GM23338 (cell line): ENCODE results near the gene COPS7B. TPM values are rescaled to one million over a fixed set of nuclear protein-coding genes. Genes with fewer than 3 reads are reported as not detected.

ENCODE experiments used
- ATAC-seq: fragments of 200-7000 bp; cut with Tn5 transposase; 3 replicates; pipeline ENCODE4 v1.9.1; 2020
- DNase-seq: peaks from one replicate; pipeline ENCODE4 v3.0.0-alpha.2; 2015; ENCODE audit warnings: low spot score
- H2AFZ ChIP-seq: fragments of 200-600 bp; sonication (generic); 2 replicates; pipeline ENCODE4 v1.8.0; 2016; ENCODE audit warnings: antibody characterized with exemption, mild to moderate bottlenecking, moderate library complexity
- H3F3A ChIP-seq: fragments of 200-600 bp; sonication (generic); replicated peaks from 2 replicates; pipeline ENCODE4 v1.8.0; 2017; ENCODE audit warnings: antibody characterized with exemption, mixed run types, low read depth
- H3K27ac ChIP-seq: fragments of 200-600 bp; sonication (generic); 2 replicates; pipeline ENCODE4 v1.6.1; 2016; ENCODE audit warnings: low read depth
- H3K27me3 ChIP-seq: fragments of 200-600 bp; sonication (generic); 2 replicates; pipeline ENCODE4 v1.8.0; 2016; ENCODE audit warnings: mild to moderate bottlenecking, mixed run types, moderate library complexity; ENCODE audit not compliant: insufficient read depth
- H3K36me3 ChIP-seq: fragments of 200-600 bp; sonication (generic); 2 replicates; pipeline ENCODE4 v1.8.0; 2016; ENCODE audit warnings: mild to moderate bottlenecking; ENCODE audit not compliant: insufficient read depth
- H3K4me1 ChIP-seq: fragments of 200-600 bp; sonication (generic); 2 replicates; pipeline ENCODE4 v1.8.0; 2016; ENCODE audit warnings: mild to moderate bottlenecking, moderate library complexity; ENCODE audit not compliant: insufficient read depth
- H3K4me2 ChIP-seq: fragments of 200-600 bp; sonication (generic); 2 replicates; pipeline ENCODE4 v1.7.1; 2017; ENCODE audit warnings: mixed run types
- H3K4me3 ChIP-seq: fragments of 200-600 bp; sonication (generic); 2 replicates; pipeline ENCODE4 v1.6.1; 2016; ENCODE audit warnings: mixed run types
- H3K79me2 ChIP-seq: fragments of 200-600 bp; sonication (generic); replicated peaks from 2 replicates; pipeline ENCODE4 v1.8.0; 2017; ENCODE audit warnings: mild to moderate bottlenecking; ENCODE audit not compliant: insufficient read depth
- H3K9me2 ChIP-seq: fragments of 200-600 bp; sonication (generic); 2 replicates; pipeline ENCODE4 v1.8.0; 2017; ENCODE audit not compliant: insufficient read depth
- H4K20me1 ChIP-seq: fragments of 200-600 bp; sonication (generic); replicated peaks from 2 replicates; pipeline ENCODE4 v1.8.0; 2017; ENCODE audit warnings: mild to moderate bottlenecking; ENCODE audit not compliant: insufficient read depth
- H3K27ac Mint-ChIP-seq: 2 replicates; pipeline ENCODE4 v1.8.0; 2020; ENCODE audit warnings: inconsistent platforms, mild to moderate bottlenecking, moderate library complexity, mixed read lengths
- H3K27me3 Mint-ChIP-seq: 3 replicates; pipeline ENCODE4 v1.8.0; 2022; ENCODE audit warnings: low read depth, mild to moderate bottlenecking, moderate library complexity, mixed read lengths, inconsistent platforms; ENCODE audit not compliant: insufficient read depth, poor library complexity
- H3K36me3 Mint-ChIP-seq: 3 replicates; pipeline ENCODE4 v1.8.0; 2021; ENCODE audit warnings: low read depth, mild to moderate bottlenecking, inconsistent platforms, moderate library complexity, mixed read lengths
- H3K4me1 Mint-ChIP-seq: 3 replicates; pipeline ENCODE4 v1.8.0; 2020; ENCODE audit warnings: mild to moderate bottlenecking, inconsistent platforms, mixed read lengths
- H3K4me3 Mint-ChIP-seq: 3 replicates; pipeline ENCODE4 v1.8.0; 2021; ENCODE audit warnings: moderate library complexity, mild to moderate bottlenecking, inconsistent platforms, mixed read lengths
- H3K9me3 Mint-ChIP-seq: 3 replicates; pipeline ENCODE4 v1.8.0; 2020; ENCODE audit warnings: moderate library complexity, mild to moderate bottlenecking, inconsistent platforms, mixed read lengths
- CTCF ChIP-seq, 2 experiments: fragments of 200-600 bp in 1 of 2; sonication (generic) in 1 of 2; conservative IDR thresholded peaks; 2 replicates each; pipeline versions ENCODE4 v1.5.1 to v1.6.1; 2016 to 2017; ENCODE audit warnings: antibody characterized with exemption in 2 of 2, low read depth in 2 of 2, mild to moderate bottlenecking in 2 of 2, moderate library complexity in 1 of 2
- EZH2 ChIP-seq: fragments of 200-600 bp; sonication (generic); IDR thresholded peaks from one replicate; pipeline ENCODE4 v1.8.0; 2017; ENCODE audit warnings: antibody characterized with exemption, mild to moderate bottlenecking, low read depth; ENCODE audit not compliant: unreplicated experiment
- JUNB ChIP-seq: IDR thresholded peaks from one replicate; pipeline ENCODE4 v1.6.1; 2016; ENCODE audit warnings: antibody characterized with exemption; ENCODE audit not compliant: unreplicated experiment
- NANOG ChIP-seq: IDR thresholded peaks from 2 replicates; pipeline ENCODE4 v1.6.1; 2016; ENCODE audit warnings: antibody characterized with exemption, borderline replicate concordance
- POLR2AphosphoS5 ChIP-seq: IDR thresholded peaks from 2 replicates; pipeline ENCODE4 v1.6.1; 2016; ENCODE audit warnings: antibody characterized with exemption, low read depth
- REST ChIP-seq: IDR thresholded peaks from one replicate; pipeline ENCODE4 v1.6.1; 2018; ENCODE audit warnings: antibody characterized with exemption; ENCODE audit not compliant: unreplicated experiment
- ZNF462 ChIP-seq: fragments of 250-450 bp; sonication (Bioruptor Pico); IDR thresholded peaks from 2 replicates; pipeline ENCODE4 v1.5.0; 2020; ENCODE audit warnings: mild to moderate bottlenecking, moderate library complexity
- polyA plus RNA-seq: library from polyadenylated mRNA; unstranded; fragments of >200 nt; fragmentation: Nextera tagmentation; extraction: Ambion mirVana; gene quantifications from 2 replicates; pipeline ENCODE4 v1.2.1, GENCODE V29; 2016
- total RNA-seq: library from RNA; depleted of rRNA; stranded (reverse); fragments of >200 nt; shearing (Covaris generic); gene quantifications from 2 replicates; pipeline ENCODE4 v1.2.3, GENCODE V29; 2014
- TF ChIP-seq, protein P1 (sequence below): IDR thresholded peaks from 2 replicates; pipeline ENCODE4 v1.6.1; 2016; ENCODE audit warnings: antibody characterized with exemption

The COPS7B gene
- total and polyA plus RNA-seq, 2 experiments from 2014 or later, result 40.9 to 63.7 TPM

- TF ChIP-seq CTCF (conservative IDR thresholded peaks at IDR 0.05; ENCODE audit: low read depth in 2 of 2), result no peak
These were observed 35.0 kb upstream of the COPS7B start (continued) for GRCh38 chr2:231751042-231751815.

DNA sequence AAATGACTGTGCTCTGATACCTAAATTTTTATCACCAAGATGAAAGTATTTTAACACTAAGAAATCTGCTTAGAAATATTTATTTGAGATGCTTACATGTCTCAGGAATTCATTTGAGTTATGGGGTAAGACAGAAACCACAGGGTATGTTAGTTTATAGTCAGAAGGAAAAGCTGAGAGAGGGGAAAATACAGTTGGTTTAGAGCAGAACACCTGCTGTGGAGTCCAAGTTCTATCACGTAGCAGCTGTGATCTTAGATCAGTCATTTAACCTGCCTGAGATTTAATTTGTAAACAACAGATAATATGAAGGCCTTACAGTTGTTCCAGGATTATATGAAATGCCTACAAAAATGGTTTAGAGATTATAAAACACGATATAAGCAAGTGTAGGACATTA lies 34.2 kb upstream of the COPS7B start:
- H3K27me3 Mint-ChIP-seq, result no peaks in the 10 kb centered on the region
- ATAC-seq, result no peak
- Histone ChIP-seq H3K27ac (no peak overlapping the region), H4K20me1 (no peaks in the 10 kb centered on the region), H3K36me3 (no peaks in the 10 kb centered on the region; the same call in 1 of the 2 replicates), H2AFZ (no peak overlapping the region), H3F3A (no peaks in the 10 kb centered on the region), H3K79me2 (no peaks in the 10 kb centered on the region), H3K9me2 (no peaks in the 10 kb centered on the region; the same call in 1 of the 2 replicates), H3K4me3 (no peak overlapping the region), H3K4me2 (no peak overlapping the region), H3K4me1 (no peaks in the 10 kb centered on the region), H3K27me3 (no peaks in the 10 kb centered on the region)
- no peaks in the 10 kb centered on the region; the same call in 2 of the 3 replicates for H3K4me1 Mint-ChIP-seq
- no peak for DNase-seq
- no peak overlapping the region for H3K27ac Mint-ChIP-seq
- no peaks in the 10 kb centered on the region for H3K9me3 Mint-ChIP-seq
- H3K4me3 Mint-ChIP-seq, result no peak overlapping the region
- H3K36me3 Mint-ChIP-seq, result no peaks in the 10 kb centered on the region
- TF ChIP-seq NANOG (no peak), ZNF462 (CRISPR knock-in tag) (no peak), CTCF (conservative IDR thresholded peaks at IDR 0.05; ENCODE audit: low read depth in 2 of 2) (no peak), JUNB (no peak), REST (no peak), EZH2 (no peak), POLR2AphosphoS5 (no peak)
- TF ChIP-seq, protein P1, sequence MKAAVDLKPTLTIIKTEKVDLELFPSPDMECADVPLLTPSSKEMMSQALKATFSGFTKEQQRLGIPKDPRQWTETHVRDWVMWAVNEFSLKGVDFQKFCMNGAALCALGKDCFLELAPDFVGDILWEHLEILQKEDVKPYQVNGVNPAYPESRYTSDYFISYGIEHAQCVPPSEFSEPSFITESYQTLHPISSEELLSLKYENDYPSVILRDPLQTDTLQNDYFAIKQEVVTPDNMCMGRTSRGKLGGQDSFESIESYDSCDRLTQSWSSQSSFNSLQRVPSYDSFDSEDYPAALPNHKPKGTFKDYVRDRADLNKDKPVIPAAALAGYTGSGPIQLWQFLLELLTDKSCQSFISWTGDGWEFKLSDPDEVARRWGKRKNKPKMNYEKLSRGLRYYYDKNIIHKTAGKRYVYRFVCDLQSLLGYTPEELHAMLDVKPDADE, result no peak
